ENCODE measurements around the gene TBX19.

Gene TBX19

GRCh38 chr1:168324745-168325425 is 44.2 kb downstream of the TBX19 start:
- Histone ChIP-seq H3K27me3 (replicated peaks) (no peaks in the 10 kb centered on the region), H3K27ac (no peak overlapping the region), H3K4me3 (ENCODE audit: low read depth, low read length) (no peak overlapping the region), H3K36me3 (replicated peaks) (no peaks in the 10 kb centered on the region)
- in situ Hi-C loops (cut with HindIII; ENCODE audit: low pct_ligation_motif_present, low sequenced_read_pairs) = no loop called here
- no peak for DNase-seq
- TF ChIP-seq CTCF (IDR thresholded peaks at IDR 0.05; ENCODE audit: low read depth, low read length, missing control alignments) = no peak

GRCh38 chr1:168328731-168329364 is 48.2 kb downstream of the TBX19 start:
- no peaks in the 10 kb centered on the region for H3K36me3 ChIP-seq (replicated peaks)
- H3K27ac ChIP-seq = no peak overlapping the region
- TF ChIP-seq CTCF (IDR thresholded peaks at IDR 0.05; ENCODE audit: low read depth, low read length, missing control alignments) = no peak
- in situ Hi-C loops (cut with HindIII; ENCODE audit: low pct_ligation_motif_present, low sequenced_read_pairs) = no loop called here
- no peak overlapping the region for H3K4me3 ChIP-seq (ENCODE audit: low read depth, low read length)
- H3K27me3 ChIP-seq (replicated peaks) = no peaks in the 10 kb centered on the region
- DNase-seq = no peak

GRCh38 chr1:168330285-168330684 is 49.6 kb downstream of the TBX19 start:
- Histone ChIP-seq H3K27ac (no peak overlapping the region), H3K4me3 (ENCODE audit: low read depth, low read length) (no peak overlapping the region), H3K36me3 (replicated peaks) (no peaks in the 10 kb centered on the region), H3K27me3 (replicated peaks) (no peaks in the 10 kb centered on the region)
- DNase-seq = no peak
- in situ Hi-C loops (cut with HindIII; ENCODE audit: low pct_ligation_motif_present, low sequenced_read_pairs) = no loop called here
- TF ChIP-seq CTCF (IDR thresholded peaks at IDR 0.05; ENCODE audit: low read depth, low read length, missing control alignments) = no peak

- Histone ChIP-seq H3K27ac (no peak overlapping the region), H3K4me3 (ENCODE audit: low read depth, low read length) (no peak overlapping the region), H3K36me3 (replicated peaks) (no peaks in the 10 kb centered on the region), H3K27me3 (replicated peaks) (no peaks in the 10 kb centered on the region)
- no peak for TF ChIP-seq CTCF (IDR thresholded peaks at IDR 0.05; ENCODE audit: low read depth, low read length, missing control alignments)
- DNase-seq = no peak
- in situ Hi-C loops (cut with HindIII; ENCODE audit: low pct_ligation_motif_present, low sequenced_read_pairs) = no loop called here
Measured at GRCh38 chr1:168331569-168331968, 50.9 kb downstream of the TBX19 start.

- Histone ChIP-seq H3K27me3 (replicated peaks) (no peaks in the 10 kb centered on the region), H3K36me3 (replicated peaks) (no peaks in the 10 kb centered on the region), H3K4me3 (ENCODE audit: low read depth, low read length) (no peak overlapping the region), H3K27ac (no peak overlapping the region)
- in situ Hi-C loops (cut with HindIII; ENCODE audit: low pct_ligation_motif_present, low sequenced_read_pairs) = no loop called here
- TF ChIP-seq CTCF (IDR thresholded peaks at IDR 0.05; ENCODE audit: low read depth, low read length, missing control alignments) = no peak
- no peak for DNase-seq
Measured at GRCh38 chr1:168333562-168334276, 53.0 kb downstream of the TBX19 start.

Measured in brain microvascular endothelial cell (primary cell).